Measurements from ENCODE around the gene RAP2B. TPM values are rescaled to one million over a fixed set of nuclear protein-coding genes. Genes with fewer than 3 reads are reported as not detected.

Gene RAP2B
- total and polyA plus RNA-seq, 2 experiments from 2014 or later = 5.3 to 8.2 TPM

- Histone ChIP-seq H3K4me3 (no peak overlapping the region), H3K27me3 (no peaks in the 10 kb centered on the region), H3K4me1 (ENCODE audit: low read depth) (no peaks in the 10 kb centered on the region), H3K27ac (no peak overlapping the region), H3K36me3 (no peaks in the 10 kb centered on the region), H3K9me3 (ENCODE audit: low read depth) (no peaks in the 10 kb centered on the region)
- DNase-seq (ENCODE audit: low read depth in 1 of 2, low spot score in 1 of 2) = no peak
- TF ChIP-seq CTCF (IDR thresholded peaks at IDR 0.05; ENCODE audit: low read depth, low read length) = no peak
These were observed 53.5 kb downstream of the RAP2B start for GRCh38 chr3:153215497-153215896.

- DNase-seq (ENCODE audit: low read depth in 1 of 2, low spot score in 1 of 2) = peak in 1 of 2 donors; percentile 50
These were observed 53.9 kb downstream of the RAP2B start for GRCh38 chr3:153215966-153216365.

GRCh38 chr3:153216928-153217327 lies 54.9 kb downstream of the RAP2B start:
- H3K27me3 ChIP-seq = no peaks in the 10 kb centered on the region
- no peak for DNase-seq (ENCODE audit: low read depth in 1 of 2, low spot score in 1 of 2)
- H3K36me3 ChIP-seq = no peaks in the 10 kb centered on the region
- no peak overlapping the region for H3K4me3 ChIP-seq
- H3K4me1 ChIP-seq (ENCODE audit: low read depth) = no peaks in the 10 kb centered on the region
- TF ChIP-seq CTCF (IDR thresholded peaks at IDR 0.05; ENCODE audit: low read depth, low read length) = no peak
- H3K27ac ChIP-seq = no peak overlapping the region
- H3K9me3 ChIP-seq (ENCODE audit: low read depth) = no peaks in the 10 kb centered on the region

More at GRCh38 chr3:153215966-153216365, 53.9 kb downstream of the RAP2B start:
- Histone ChIP-seq H3K27me3 (no peaks in the 10 kb centered on the region), H3K4me1 (ENCODE audit: low read depth) (no peaks in the 10 kb centered on the region), H3K27ac (no peak overlapping the region), H3K36me3 (no peaks in the 10 kb centered on the region), H3K4me3 (no peak overlapping the region), H3K9me3 (ENCODE audit: low read depth) (no peaks in the 10 kb centered on the region)
- TF ChIP-seq CTCF (IDR thresholded peaks at IDR 0.05; ENCODE audit: low read depth, low read length) = no peak

GRCh38 chr3:153219146-153219545 lies 57.1 kb downstream of the RAP2B start:
- no peak for TF ChIP-seq CTCF (IDR thresholded peaks at IDR 0.05; ENCODE audit: low read depth, low read length)
- DNase-seq (ENCODE audit: low read depth in 1 of 2, low spot score in 1 of 2) = peak in 1 of 2 donors; percentile 27

More at GRCh38 chr3:153219146-153219545, 57.1 kb downstream of the RAP2B start:
- Histone ChIP-seq H3K4me3 (no peak overlapping the region), H3K9me3 (ENCODE audit: low read depth) (no peaks in the 10 kb centered on the region), H3K36me3 (no peaks in the 10 kb centered on the region), H3K27ac (no peak overlapping the region), H3K27me3 (no peaks in the 10 kb centered on the region), H3K4me1 (ENCODE audit: low read depth) (no peaks in the 10 kb centered on the region)
